Glutamatergic neuron (in vitro differentiated cells): ENCODE measurements around the gene GOLM1. TPM values are rescaled to one million over a fixed set of nuclear protein-coding genes. Genes with fewer than 3 reads are reported as not detected.
"Not testable (repeated sequence)": the region's sequence is repeated elsewhere in the genome, so short reads cannot be mapped to it uniquely, and the experiment has no call there.

Experiments used
- DNase-seq: peaks from one replicate; pipeline ENCODE4 v3.0.0; 2022
- H3K27ac Mint-ChIP-seq: one replicate; pipeline ENCODE4 v1.8.0; 2020; ENCODE audit warnings: mild to moderate bottlenecking, mixed read lengths, inconsistent platforms; ENCODE audit not compliant: unreplicated experiment
- H3K27me3 Mint-ChIP-seq: one replicate; pipeline ENCODE4 v1.8.0; 2020; ENCODE audit warnings: mild to moderate bottlenecking, moderate library complexity, mixed read lengths, inconsistent platforms; ENCODE audit not compliant: unreplicated experiment
- H3K36me3 Mint-ChIP-seq: one replicate; pipeline ENCODE4 v1.8.0; 2020; ENCODE audit warnings: mild to moderate bottlenecking, mixed read lengths, inconsistent platforms; ENCODE audit not compliant: unreplicated experiment
- H3K4me1 Mint-ChIP-seq: one replicate; pipeline ENCODE4 v1.8.0; 2020; ENCODE audit warnings: mild to moderate bottlenecking, low read depth, mixed read lengths, inconsistent platforms; ENCODE audit not compliant: unreplicated experiment
- H3K4me3 Mint-ChIP-seq: one replicate; pipeline ENCODE4 v1.8.0; 2020; ENCODE audit warnings: mild to moderate bottlenecking, mixed read lengths, inconsistent platforms; ENCODE audit not compliant: unreplicated experiment
- H3K9me3 Mint-ChIP-seq: one replicate; pipeline ENCODE4 v1.8.0; 2020; ENCODE audit warnings: mild to moderate bottlenecking, moderate library complexity, mixed read lengths, inconsistent platforms; ENCODE audit not compliant: unreplicated experiment
- CTCF ChIP-seq: fragments of 200-600 bp; sonication (generic); IDR thresholded peaks from one replicate; pipeline ENCODE4 v1.5.0; 2021; ENCODE audit not compliant: partially characterized antibody, unreplicated experiment
- total RNA-seq: library from RNA; stranded (reverse); fragmentation: NEBNext Ultra II Directional; extraction: Animal tissue kit (Norgen Biotek cat#: 25700); gene quantifications from one replicate; pipeline ENCODE4 v1.2.1, GENCODE V29; 2021; ENCODE audit not compliant: unreplicated experiment

The GOLM1 gene
- total RNA-seq, 1 donor from 2014 or later, result 95.2 TPM

GRCh38 chr9:86061972-86062739 is 37.2 kb downstream of the GOLM1 start:
- peaks cover 10% of the 10 kb centered on the region for H3K4me1 Mint-ChIP-seq
- no peak overlapping the region for H3K4me3 Mint-ChIP-seq
- no peak for TF ChIP-seq CTCF
- H3K36me3 Mint-ChIP-seq, result peaks cover 9% of the 10 kb centered on the region
- H3K9me3 Mint-ChIP-seq, result peaks cover 2% of the 10 kb centered on the region
- no peak overlapping the region for H3K27ac Mint-ChIP-seq
- no peaks in the 10 kb centered on the region for H3K27me3 Mint-ChIP-seq
- DNase-seq, result no peak

GRCh38 chr9:86057491-86057890 is 41.9 kb downstream of the GOLM1 start:
- no peak for DNase-seq
- Mint-ChIP-seq H3K4me3 (no peak overlapping the region), H3K4me1 (peaks cover 5% of the 10 kb centered on the region), H3K27me3 (no peaks in the 10 kb centered on the region), H3K27ac (no peak overlapping the region), H3K36me3 (peaks cover 9% of the 10 kb centered on the region), H3K9me3 (no peaks in the 10 kb centered on the region)
- TF ChIP-seq CTCF, result no peak

- Mint-ChIP-seq H3K9me3 (no peaks in the 10 kb centered on the region), H3K36me3 (no peaks in the 10 kb centered on the region), H3K27ac (no peak overlapping the region), H3K4me1 (peaks cover 8% of the 10 kb centered on the region), H3K4me3 (no peak overlapping the region), H3K27me3 (peaks cover 2% of the 10 kb centered on the region)
- no peak for TF ChIP-seq CTCF
- no peak for DNase-seq
Observed at GRCh38 chr9:86054695-86055094, 44.7 kb downstream of the GOLM1 start.

- Mint-ChIP-seq H3K27me3 (peaks cover 2% of the 10 kb centered on the region), H3K4me1 (peaks cover 8% of the 10 kb centered on the region), H3K36me3 (no peaks in the 10 kb centered on the region), H3K4me3 (no peak overlapping the region), H3K27ac (no peak overlapping the region), H3K9me3 (no peaks in the 10 kb centered on the region)
- no peak for TF ChIP-seq CTCF
- DNase-seq, result no peak
Observed at GRCh38 chr9:86052556-86053468, 46.5 kb downstream of the GOLM1 start.

- not testable (repeated sequence) for H3K9me3 Mint-ChIP-seq, H3K27me3 Mint-ChIP-seq, H3K36me3 Mint-ChIP-seq, DNase-seq, H3K4me3 Mint-ChIP-seq, H3K27ac Mint-ChIP-seq, H3K4me1 Mint-ChIP-seq
Observed at GRCh38 chr9:86048018-86048742, 51.2 kb downstream of the GOLM1 start.
